HG03571 (cell line): ENCODE data around the gene HSD17B13.
"Not testable (repeated sequence)": the region's sequence is repeated elsewhere in the genome, so short reads cannot be mapped to it uniquely, and the experiment has no call there.

Experiments
- ATAC-seq: cut with Tn5 transposase; IDR thresholded peaks from one replicate; pipeline ENCODE4 v1.9.1; 2021; ENCODE audit not compliant: unreplicated experiment

Gene HSD17B13

GRCh38 chr4:87322754-87323153, at the start of gene HSD17B13:
Gene HSD17B13 (minus strand): TSS chr4:87322882. CDS start chr4:87322841, 41 bp downstream.
- ATAC-seq, result no peak

GRCh38 chr4:87370068-87370467, 47.4 kb upstream of the HSD17B13 start:
- no peak for ATAC-seq

- no peak for ATAC-seq
Observed at GRCh38 chr4:87366521-87367162, 44.0 kb upstream of the HSD17B13 start.

- no peak for ATAC-seq
Observed at GRCh38 chr4:87365348-87365747, 42.7 kb upstream of the HSD17B13 start.

- ATAC-seq, result no peak
Observed at GRCh38 chr4:87363552-87363951, 40.9 kb upstream of the HSD17B13 start.

GRCh38 chr4:87360338-87360935, 37.8 kb upstream of the HSD17B13 start:
- ATAC-seq, result no peak

- ATAC-seq, result no peak
Observed at GRCh38 chr4:87359258-87359657, 36.6 kb upstream of the HSD17B13 start.

- no peak for ATAC-seq
Observed at GRCh38 chr4:87356832-87357526, 34.3 kb upstream of the HSD17B13 start.

- no peak for ATAC-seq
Observed at GRCh38 chr4:87354168-87355102, 31.8 kb upstream of the HSD17B13 start.

- peak; percentile 79 for ATAC-seq
Observed at GRCh38 chr4:87353592-87353991, 30.9 kb upstream of the HSD17B13 start.

GRCh38 chr4:87345139-87345538, 22.5 kb upstream of the HSD17B13 start:
- ATAC-seq, result no peak

- ATAC-seq, result no peak
Observed at GRCh38 chr4:87342872-87343271, 20.2 kb upstream of the HSD17B13 start.

GRCh38 chr4:87341954-87342635, 19.4 kb upstream of the HSD17B13 start:
- not testable (repeated sequence) for ATAC-seq

GRCh38 chr4:87339440-87339839, 16.8 kb upstream of the HSD17B13 start:
- ATAC-seq, result no peak

- no peak for ATAC-seq
Observed at GRCh38 chr4:87337361-87337760, 14.7 kb upstream of the HSD17B13 start.

- no peak for ATAC-seq
Observed at GRCh38 chr4:87333267-87333666, 10.6 kb upstream of the HSD17B13 start.

GRCh38 chr4:87330761-87331160, 8.1 kb upstream of the HSD17B13 start:
- no peak for ATAC-seq

- ATAC-seq, result no peak
Observed at GRCh38 chr4:87327136-87327535, 4.5 kb upstream of the HSD17B13 start.

- ATAC-seq, result no peak
Observed at GRCh38 chr4:87326460-87326859, 3.8 kb upstream of the HSD17B13 start.

GRCh38 chr4:87321888-87322287, 794 bp downstream of the HSD17B13 start:
- ATAC-seq, result no peak

- ATAC-seq, result no peak
Observed at GRCh38 chr4:87317527-87317926, 5.2 kb downstream of the HSD17B13 start.
